ENCODE measurements around the gene PCNT. TPM values are rescaled to one million over a fixed set of nuclear protein-coding genes. Genes with fewer than 3 reads are reported as not detected.
"Not testable (repeated sequence)": the region's sequence is repeated elsewhere in the genome, so short reads cannot be mapped to it uniquely, and the experiment has no call there.

Gene PCNT
- total and polyA plus RNA-seq, 2 of the 4 experiments (the other 2 are of a cell fraction) = 10.0 to 19.4 TPM

- 100% methylated on average over 2 of the region's 7 CpGs; no CpG with 5 or more reads in 1 of the 2 experiments for WGBS, 2 experiments (ENCODE audit: extremely low coverage in 2 of 2, insufficient read length in 1 of 2)
- H3K4me2 ChIP-seq (ENCODE audit: low read depth, low read length) = no peak overlapping the region
- H2AFZ ChIP-seq (replicated peaks; ENCODE audit: low read length, poor library complexity) = no peak overlapping the region
- CTCF ChIA-PET = no interaction called here
- H3K9me3 ChIP-seq (ENCODE audit: control insufficient read depth, insufficient read depth, low read length) = no peaks in the 10 kb centered on the region
- intact Hi-C loops (cut with micrococcal nuclease) = no loop called here
- H2BK5ac ChIP-seq (ENCODE audit: low read depth, low read length, poor library complexity, severe bottlenecking) = no peak overlapping the region
- peaks cover 22% of the 10 kb centered on the region for H3K36me3 ChIP-seq (ENCODE audit: control insufficient read depth, insufficient read depth, low read length)
- no peak overlapping the region for H4K5ac ChIP-seq (ENCODE audit: low read depth, low read length)
- ATAC-seq (ENCODE audit: low read depth) = no peak
- BruUV-seq (replicated peaks) = no TSS peak
- H3K18ac ChIP-seq (ENCODE audit: low read depth, low read length) = no peak overlapping the region
- H3K4me1 ChIP-seq (ENCODE audit: control insufficient read depth, insufficient read depth, low read length) = no peaks in the 10 kb centered on the region
- no peak overlapping the region for H3K9ac ChIP-seq (ENCODE audit: low read depth, low read length)
- H3K9me1 ChIP-seq (ENCODE audit: insufficient read depth, low read length) = peaks cover 11% of the 10 kb centered on the region
- TF ChIP-seq SMC3 (IDR thresholded peaks at IDR 0.05; ENCODE audit: low read depth, low read length) (no peak), RFX5 (IDR thresholded peaks at IDR 0.05; ENCODE audit: low read depth, low read length) (no peak), MAFK (IDR thresholded peaks at IDR 0.05; ENCODE audit: low read depth, low read length) (no peak), RAD21 (IDR thresholded peaks at IDR 0.05; ENCODE audit: low read length) (no peak), MAZ (IDR thresholded peaks at IDR 0.05; ENCODE audit: borderline replicate concordance, low read depth, low read length) (no peak)
- H3K23ac ChIP-seq (ENCODE audit: low read depth, low read length) = no peak overlapping the region
- no peak overlapping the region for H3K27ac ChIP-seq (ENCODE audit: insufficient read depth, low read length)
- no peak overlapping the region for H2AK5ac ChIP-seq (ENCODE audit: low read depth, low read length)
- no peak overlapping the region for H3K4ac ChIP-seq (ENCODE audit: low read depth, low read length)
- H3K79me1 ChIP-seq (ENCODE audit: low read depth in 1 of 2, low read length in 2 of 2) = peaks cover 16 to 58% of the 10 kb centered on the region in 2 experiments
- no peaks in the 10 kb centered on the region for H3K27me3 ChIP-seq (ENCODE audit: control insufficient read depth, insufficient read depth, low read length)
- H4K20me1 ChIP-seq (ENCODE audit: insufficient read depth, low read length) = peaks cover 13% of the 10 kb centered on the region
- H2BK20ac ChIP-seq (ENCODE audit: low read depth, low read length) = no peak overlapping the region
- in situ Hi-C loops (cut with MboI; ENCODE audit: low sequenced_read_pairs) = no loop called here
- POLR2A ChIA-PET (ENCODE audit: unreplicated experiment) = no interaction called here
- no peak overlapping the region for H3K56ac ChIP-seq (ENCODE audit: extremely low read depth, insufficient read depth, low read length)
- H2BK120ac ChIP-seq (ENCODE audit: low read depth, low read length) = no peak overlapping the region
- H4K8ac ChIP-seq (ENCODE audit: low read depth in 2 of 2, low read length in 2 of 2) = no peak overlapping the region
- dilution Hi-C loops (cut with HindIII; ENCODE audit: low sequenced_read_pairs, unreplicated experiment) = no loop called here
- H2AK9ac ChIP-seq (replicated peaks; ENCODE audit: low read depth, low read length, poor library complexity) = no peak overlapping the region
- H2BK15ac ChIP-seq (ENCODE audit: low read depth, low read length) = no peak overlapping the region
- DNase-seq = no peak
- no peak overlapping the region for H3K14ac ChIP-seq (replicated peaks; ENCODE audit: low read depth, low read length)
- no peak overlapping the region for H3K4me3 ChIP-seq (ENCODE audit: insufficient read depth, low read depth, low read length)
- no peak overlapping the region for H4K91ac ChIP-seq (ENCODE audit: insufficient read depth, low read depth, low read length)
These were observed 48.1 kb downstream of the PCNT start for GRCh38 chr21:46372014-46372485.

GRCh38 chr21:46372947-46373346 lies 49.0 kb downstream of the PCNT start:
- H2BK5ac ChIP-seq (ENCODE audit: low read depth, low read length, poor library complexity, severe bottlenecking); H3K4ac ChIP-seq (ENCODE audit: low read depth, low read length); dilution Hi-C loops (cut with HindIII; ENCODE audit: low sequenced_read_pairs, unreplicated experiment); H3K56ac ChIP-seq (ENCODE audit: extremely low read depth, insufficient read depth, low read length); BruUV-seq (replicated peaks); DNase-seq; H4K91ac ChIP-seq (ENCODE audit: insufficient read depth, low read depth, low read length); H2AK5ac ChIP-seq (ENCODE audit: low read depth, low read length); H2BK20ac ChIP-seq (ENCODE audit: low read depth, low read length); H3K27me3 ChIP-seq (ENCODE audit: control insufficient read depth, insufficient read depth, low read length); H3K27ac ChIP-seq (ENCODE audit: insufficient read depth, low read length); H3K4me3 ChIP-seq (ENCODE audit: insufficient read depth, low read depth, low read length); H3K14ac ChIP-seq (replicated peaks; ENCODE audit: low read depth, low read length); H3K18ac ChIP-seq (ENCODE audit: low read depth, low read length); H2AK9ac ChIP-seq (replicated peaks; ENCODE audit: low read depth, low read length, poor library complexity); H3K4me2 ChIP-seq (ENCODE audit: low read depth, low read length); H3K23ac ChIP-seq (ENCODE audit: low read depth, low read length); H2BK120ac ChIP-seq (ENCODE audit: low read depth, low read length); ATAC-seq (ENCODE audit: low read depth); H4K8ac ChIP-seq (ENCODE audit: low read depth in 2 of 2, low read length in 2 of 2); POLR2A ChIA-PET (ENCODE audit: unreplicated experiment); H4K5ac ChIP-seq (ENCODE audit: low read depth, low read length); H3K4me1 ChIP-seq (ENCODE audit: control insufficient read depth, insufficient read depth, low read length); intact Hi-C loops (cut with micrococcal nuclease); H2BK15ac ChIP-seq (ENCODE audit: low read depth, low read length); H3K9me3 ChIP-seq (ENCODE audit: control insufficient read depth, insufficient read depth, low read length); in situ Hi-C loops (cut with MboI; ENCODE audit: low sequenced_read_pairs); CTCF ChIA-PET; H2AFZ ChIP-seq (replicated peaks; ENCODE audit: low read length, poor library complexity); H3K9ac ChIP-seq (ENCODE audit: low read depth, low read length): not testable (repeated sequence)
- Histone ChIP-seq H3K79me1 (ENCODE audit: low read depth in 1 of 2, low read length in 2 of 2) (peaks cover 18 to 62% of the 10 kb centered on the region in 2 experiments), H4K20me1 (ENCODE audit: insufficient read depth, low read length) (peaks cover 15% of the 10 kb centered on the region), H3K36me3 (ENCODE audit: control insufficient read depth, insufficient read depth, low read length) (peaks cover 16% of the 10 kb centered on the region), H3K9me1 (ENCODE audit: insufficient read depth, low read length) (peaks cover 13% of the 10 kb centered on the region)
- WGBS, 2 experiments (ENCODE audit: extremely low coverage in 2 of 2, insufficient read length in 1 of 2) = 92% methylated on average over 2 of the region's 10 CpGs; no CpG with 5 or more reads in 1 of the 2 experiments
